HCT116 (cell line): Measurements from ENCODE around the gene ILDR1. TPM values are rescaled to one million over a fixed set of nuclear protein-coding genes. Genes with fewer than 3 reads are reported as not detected.
A peak's percentile ranks its signal among the peaks of the same experiment; 100 is the strongest.

ENCODE experiments used
- ATAC-seq: fragments of 200-7000 bp; cut with Tn5 transposase; 2 replicates; pipeline ENCODE4 v1.9.1; 2020; ENCODE audit warnings: mild to moderate bottlenecking, moderate library complexity
- BruUV-seq: library from RNA; stranded (reverse); fragments of 400-500 nt; replicated peaks from 2 replicates; lab custom pipeline; 2021; lab: Mats Ljungman, UMichigan
- CTCF ChIA-PET: fragments of 300-600 bp; sonication (Branson Sonifier 250); formaldehyde crosslinking; loops from one replicate; lab custom pipeline; 2021; ENCODE audit warnings: antibody characterized with exemption; lab: Charles Lee
- POLR2A ChIA-PET: fragments of 300-600, 350-600 bp; sonication (Branson Sonifier 250); formaldehyde crosslinking; loops from one replicate; lab custom pipeline; 2021; ENCODE audit warnings: antibody characterized with exemption; lab: Charles Lee
- RAD21 ChIA-PET, 2 experiments: fragments of 300-600 bp; sonication (Branson Sonifier 250); formaldehyde crosslinking; loops; one replicate each; lab custom pipeline; 2023; ENCODE audit warnings: low total read pairs in 2 of 2; ENCODE audit not compliant: uncharacterized antibody in 2 of 2, unreplicated experiment in 2 of 2, low non-redundant PET in 1 of 2; lab: Charles Lee
- DNase-seq: peaks from one replicate; pipeline ENCODE4 v3.0.0-alpha.2; 2010; ENCODE audit warnings: low read depth, low spot score
- H2AFZ ChIP-seq: fragments of 200-600 bp; shearing (Covaris generic), sonication (generic); 2 replicates; pipeline ENCODE4 v1.6.1; 2017; ENCODE audit warnings: low read depth, mixed run types, mixed read lengths, antibody characterized with exemption, low read length; ENCODE audit not compliant: poor library complexity, severe bottlenecking
- H3K27ac ChIP-seq: 2 replicates; pipeline ENCODE4 v1.5.1; 2012; ENCODE audit warnings: low read depth, low read length
- H3K27me3 ChIP-seq: fragments of 200-600 bp; sonication (generic); 2 replicates; pipeline ENCODE4 v1.6.1; 2016; ENCODE audit warnings: mixed run types, low read length, mixed read lengths; ENCODE audit not compliant: insufficient read depth
- H3K36me3 ChIP-seq, 2 experiments: fragments of 200-500 bp in 1 of 2; fragments of 200-600 bp in 1 of 2; sonication (Bioruptor generic) in 1 of 2; sonication (generic) in 1 of 2; 2 replicates each; pipeline versions ENCODE4 v1.5.1 to v1.6.1; 2014 to 2016; ENCODE audit warnings: low read length in 2 of 2, inconsistent platforms in 1 of 2, mixed read lengths in 1 of 2, mixed run types in 1 of 2; ENCODE audit not compliant: insufficient read depth in 2 of 2, control insufficient read depth in 1 of 2
- H3K4me1 ChIP-seq, 2 experiments: fragments of 200-600 bp in 1 of 2; sonication (generic) in 1 of 2; 2 replicates each; pipeline versions ENCODE4 v1.5.1 to v1.6.1; 2012 to 2017; ENCODE audit warnings: low read length in 2 of 2, inconsistent platforms in 1 of 2, mild to moderate bottlenecking in 1 of 2, mixed read lengths in 1 of 2, mixed run types in 1 of 2, moderate library complexity in 1 of 2; ENCODE audit not compliant: insufficient read depth in 2 of 2, control insufficient read depth in 1 of 2
- H3K4me2 ChIP-seq: fragments of 200-600 bp; sonication (generic); 2 replicates; pipeline ENCODE4 v1.6.1; 2017; ENCODE audit warnings: mixed run types, low read length, mixed read lengths
- H3K4me3 ChIP-seq, 2 experiments: fragments of 200-600 bp in 1 of 2; sonication (generic) in 1 of 2; replicated peaks in 1 of 2; 2 replicates each; pipeline ENCODE4 v1.5.1; 2011 to 2016; ENCODE audit warnings: low read length in 2 of 2, control low read depth in 1 of 2, low read depth in 1 of 2, mild to moderate bottlenecking in 1 of 2, mixed read lengths in 1 of 2, mixed run types in 1 of 2
- H3K79me2 ChIP-seq: fragments of 200-600 bp; sonication (generic); 2 replicates; pipeline ENCODE4 v1.6.1; 2017; ENCODE audit warnings: mild to moderate bottlenecking, mixed run types, low read length, moderate library complexity, mixed read lengths; ENCODE audit not compliant: insufficient read depth
- H3K9ac ChIP-seq: fragments of 200-600 bp; sonication (generic); 2 replicates; pipeline ENCODE4 v1.6.1; 2016; ENCODE audit warnings: low read length, mixed read lengths
- H3K9me2 ChIP-seq: fragments of 200-600 bp; sonication (generic), shearing (Covaris generic); 2 replicates; pipeline ENCODE4 v1.6.1; 2017; ENCODE audit warnings: mixed run types, mild to moderate bottlenecking, moderate library complexity; ENCODE audit not compliant: insufficient read depth
- H3K9me3 ChIP-seq, 2 experiments: fragments of 200-500 bp in 1 of 2; fragments of 200-600 bp in 1 of 2; sonication (Bioruptor generic) in 1 of 2; sonication (generic) in 1 of 2; 2 replicates each; pipeline ENCODE4 v1.6.1; 2014 to 2017; ENCODE audit warnings: low read length in 2 of 2, mixed read lengths in 2 of 2, inconsistent platforms in 1 of 2, low read depth in 1 of 2, mild to moderate bottlenecking in 1 of 2, mixed run types in 1 of 2, moderate library complexity in 1 of 2; ENCODE audit not compliant: control insufficient read depth in 1 of 2, insufficient read depth in 1 of 2
- H4K20me1 ChIP-seq: fragments of 200-600 bp; sonication (generic), shearing (Covaris generic); 2 replicates; pipeline ENCODE4 v1.6.1; 2017; ENCODE audit warnings: mixed run types, mild to moderate bottlenecking, moderate library complexity; ENCODE audit not compliant: insufficient read depth
- CEBPB ChIP-seq: IDR thresholded peaks from 2 replicates; pipeline ENCODE4 v1.6.1; 2012; ENCODE audit warnings: low read depth
- EGR1 ChIP-seq: IDR thresholded peaks from 2 replicates; pipeline ENCODE4 v1.6.1; 2012; ENCODE audit warnings: low read depth
- EZH2 ChIP-seq: fragments of 200-600 bp; sonication (generic); IDR thresholded peaks from 2 replicates; pipeline ENCODE4 v1.6.1; 2017; ENCODE audit warnings: antibody characterized with exemption, mixed run types
- JUND ChIP-seq: IDR thresholded peaks from 2 replicates; pipeline ENCODE4 v1.6.1; 2012
- MAX ChIP-seq: IDR thresholded peaks from 2 replicates; pipeline ENCODE4 v1.6.1; 2012
- POLR2A ChIP-seq: IDR thresholded peaks from 2 replicates; pipeline ENCODE4 v1.7.0; 2011; ENCODE audit warnings: borderline replicate concordance; ENCODE audit not compliant: insufficient read depth, insufficient read length; ENCODE audit errors: extremely low read depth
- RAD21 ChIP-seq: IDR thresholded peaks from 2 replicates; pipeline ENCODE4 v1.6.1; 2012; ENCODE audit warnings: low read depth, mild to moderate bottlenecking
- REST ChIP-seq: IDR thresholded peaks from 2 replicates; pipeline ENCODE4 v1.6.1; 2012; ENCODE audit warnings: low read depth
- SRF ChIP-seq: IDR thresholded peaks from 2 replicates; pipeline ENCODE4 v1.6.1; 2012; ENCODE audit warnings: low read depth
- TCF7L2 ChIP-seq: IDR thresholded peaks from 2 replicates; pipeline ENCODE4 v1.7.0; 2011; ENCODE audit warnings: borderline replicate concordance, inconsistent platforms; ENCODE audit not compliant: insufficient read depth, insufficient read length; ENCODE audit errors: extremely low read depth
- YY1 ChIP-seq: IDR thresholded peaks from 2 replicates; pipeline ENCODE4 v1.6.1; 2011; ENCODE audit warnings: low read length, low read depth, moderate library complexity, mild to moderate bottlenecking; ENCODE audit not compliant: insufficient replicate concordance; ENCODE audit errors: extremely low read depth
- ZBTB33 ChIP-seq: IDR thresholded peaks from 2 replicates; pipeline ENCODE4 v1.6.1; 2011; ENCODE audit warnings: mild to moderate bottlenecking, low read length, moderate library complexity; ENCODE audit not compliant: insufficient replicate concordance; ENCODE audit errors: extremely low read depth
- ZFX ChIP-seq: fragments of 450-650 bp; IDR thresholded peaks from 2 replicates; pipeline ENCODE4 v1.6.1; 2017
- ZNF274 ChIP-seq: fragments of 200-500 bp; sonication (Bioruptor generic); IDR thresholded peaks from 2 replicates; pipeline ENCODE4 v1.6.1; 2014; ENCODE audit warnings: mild to moderate bottlenecking, low read depth, low read length, inconsistent platforms
- intact Hi-C: fragments of 100-400 bp; cut with micrococcal nuclease; formaldehyde crosslinking; loops from 2 replicates; pipeline ENCODE4 v1.10.0; 2022
- total RNA-seq: library from RNA; stranded (reverse); gene quantifications from one replicate; pipeline ENCODE4 v1.2.1, GENCODE V29; 2021; ENCODE audit not compliant: unreplicated experiment
- TF ChIP-seq, protein P1 (sequence below), 3 experiments: fragments of 200-600 bp in 1 of 3; sonication (generic) in 1 of 3; IDR thresholded peaks in 2 of 3; conservative IDR thresholded peaks in 1 of 3; 2 replicates each; pipeline ENCODE4 v1.5.1; 2012 to 2017; ENCODE audit warnings: low read depth in 2 of 3, low read length in 2 of 3, antibody characterized with exemption in 1 of 3, borderline replicate concordance in 1 of 3, control low read depth in 1 of 3, mild to moderate bottlenecking in 1 of 3, mixed read lengths in 1 of 3, mixed run types in 1 of 3, moderate library complexity in 1 of 3; ENCODE audit not compliant: insufficient read depth in 1 of 3
- TF ChIP-seq, protein P2 (sequence below): IDR thresholded peaks from 2 replicates; pipeline ENCODE4 v1.6.1; 2012

The ILDR1 gene
- total RNA-seq, 1 experiment from 2014 or later: 2.9 TPM

DNA sequence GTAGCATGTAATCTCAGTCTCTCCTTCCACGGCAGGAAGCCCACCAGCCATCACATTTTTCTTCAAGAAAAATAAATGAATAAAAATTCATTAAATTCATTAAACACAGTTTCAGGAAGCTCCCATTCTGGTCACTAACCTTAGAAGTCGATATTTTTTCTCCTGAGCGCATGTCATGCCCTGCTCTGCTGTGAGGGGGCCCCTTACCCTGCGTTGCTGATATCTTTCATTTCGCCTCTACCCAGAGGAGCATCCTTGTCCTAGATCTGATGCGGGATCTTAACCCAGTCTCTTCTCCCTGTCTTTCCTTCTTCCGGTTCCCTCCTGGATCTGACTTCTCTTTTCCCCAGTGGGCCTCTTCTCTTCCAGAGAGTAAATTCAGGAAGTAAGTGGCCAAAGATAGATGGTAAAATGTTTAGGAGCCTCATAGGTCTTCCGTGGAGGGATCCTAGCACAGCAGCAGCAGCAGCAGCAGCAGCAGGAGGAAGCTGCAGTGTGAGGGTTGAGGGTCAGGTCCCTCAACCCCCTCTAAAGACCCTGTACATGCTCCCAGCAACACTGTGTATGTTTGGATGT, 1.4 kb upstream of the ILDR1 start:
- Histone ChIP-seq H3K4me2 (peak overlapping the region; percentile 95; the same call in 1 of the 2 replicates), H3K27me3 (no peaks in the 10 kb centered on the region)
- no peak for TF ChIP-seq POLR2A
- TF ChIP-seq TCF7L2: no peak
- TF ChIP-seq, protein P1, sequence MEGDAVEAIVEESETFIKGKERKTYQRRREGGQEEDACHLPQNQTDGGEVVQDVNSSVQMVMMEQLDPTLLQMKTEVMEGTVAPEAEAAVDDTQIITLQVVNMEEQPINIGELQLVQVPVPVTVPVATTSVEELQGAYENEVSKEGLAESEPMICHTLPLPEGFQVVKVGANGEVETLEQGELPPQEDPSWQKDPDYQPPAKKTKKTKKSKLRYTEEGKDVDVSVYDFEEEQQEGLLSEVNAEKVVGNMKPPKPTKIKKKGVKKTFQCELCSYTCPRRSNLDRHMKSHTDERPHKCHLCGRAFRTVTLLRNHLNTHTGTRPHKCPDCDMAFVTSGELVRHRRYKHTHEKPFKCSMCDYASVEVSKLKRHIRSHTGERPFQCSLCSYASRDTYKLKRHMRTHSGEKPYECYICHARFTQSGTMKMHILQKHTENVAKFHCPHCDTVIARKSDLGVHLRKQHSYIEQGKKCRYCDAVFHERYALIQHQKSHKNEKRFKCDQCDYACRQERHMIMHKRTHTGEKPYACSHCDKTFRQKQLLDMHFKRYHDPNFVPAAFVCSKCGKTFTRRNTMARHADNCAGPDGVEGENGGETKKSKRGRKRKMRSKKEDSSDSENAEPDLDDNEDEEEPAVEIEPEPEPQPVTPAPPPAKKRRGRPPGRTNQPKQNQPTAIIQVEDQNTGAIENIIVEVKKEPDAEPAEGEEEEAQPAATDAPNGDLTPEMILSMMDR (IDR thresholded peaks at IDR 0.05 in 2 of 3, conservative IDR thresholded peaks at IDR 0.05 in 1 of 3; ENCODE audit: borderline replicate concordance in 1 of 3, insufficient read depth in 1 of 3, low read depth in 2 of 3, low read length in 2 of 3): no peak
- no peak for TF ChIP-seq JUND
- no peak for TF ChIP-seq SRF
- TF ChIP-seq ZNF274: no peak
- TF ChIP-seq YY1: no peak
- no peak for TF ChIP-seq REST
- no peak for TF ChIP-seq ZBTB33
- no peak for TF ChIP-seq MAX
- no peak for TF ChIP-seq ZFX
- no peak for TF ChIP-seq EGR1
- TF ChIP-seq EZH2: no peak
- TF ChIP-seq, protein P2, sequence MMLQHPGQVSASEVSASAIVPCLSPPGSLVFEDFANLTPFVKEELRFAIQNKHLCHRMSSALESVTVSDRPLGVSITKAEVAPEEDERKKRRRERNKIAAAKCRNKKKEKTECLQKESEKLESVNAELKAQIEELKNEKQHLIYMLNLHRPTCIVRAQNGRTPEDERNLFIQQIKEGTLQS: no peak
- no peak for TF ChIP-seq RAD21
- no peak for TF ChIP-seq CEBPB
- TF ChIP-seq, all 23 proteins: peak for 0
- no TSS peak for BruUV-seq
- DNase-seq (no peak), ATAC-seq (no peak)
- no peak overlapping the region for H3K27ac ChIP-seq
- peak overlapping the region; percentile 69 for H2AFZ ChIP-seq
- H3K9me2 ChIP-seq: no peaks in the 10 kb centered on the region
- RAD21 ChIA-PET: no interaction called here
- H3K4me3 ChIP-seq: no peak overlapping the region
- H3K9ac ChIP-seq: no peak overlapping the region
- no peaks in the 10 kb centered on the region for H4K20me1 ChIP-seq
- H3K4me1 ChIP-seq: peaks cover 0 to 14% of the 10 kb centered on the region in 2 experiments; a peak in 2 of 4 replicates
- H3K79me2 ChIP-seq: no peaks in the 10 kb centered on the region
- intact Hi-C loops: no loop called here
- no peaks in the 10 kb centered on the region for H3K36me3 ChIP-seq
- CTCF ChIA-PET: interaction anchor here (0.5 kb wide), 1 partner anchor 236 kb away, joined by 3 read pairs; no protein-coding TSS in a partner anchor
- H3K9me3 ChIP-seq: no peaks in the 10 kb centered on the region
- POLR2A ChIA-PET: no interaction called here
